ENCODE measurements around the gene PPARA. TPM values are rescaled to one million over a fixed set of nuclear protein-coding genes. Genes with fewer than 3 reads are reported as not detected.

Gene PPARA
- polyA plus RNA-seq, 1 donor from 2014 or later, result 0.43 TPM

DNA sequence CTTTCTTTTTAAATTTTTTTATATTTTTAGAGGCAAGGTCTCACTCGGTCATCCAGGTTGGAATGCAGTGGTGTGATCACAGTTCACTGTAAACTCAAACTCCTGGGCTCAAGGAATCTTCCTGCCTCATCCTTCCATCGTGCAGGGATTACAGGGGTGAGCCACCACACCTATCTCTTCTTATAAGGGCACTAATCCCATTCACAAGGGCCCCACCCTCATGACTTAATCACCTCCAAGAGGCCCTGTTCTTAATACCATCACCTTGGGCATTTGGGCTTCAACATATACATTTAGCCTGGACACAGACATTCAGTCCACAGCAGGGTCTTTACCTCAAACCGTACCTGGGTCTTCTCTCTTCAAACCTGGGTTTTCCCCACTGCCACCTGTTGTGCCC lies 141.8 kb downstream of the PPARA start:
- no peak overlapping the region for H3K4me2 ChIP-seq (ENCODE audit: low read length)
- no peak overlapping the region for H3K9ac ChIP-seq (ENCODE audit: low read length)
- H3K9me2 ChIP-seq (ENCODE audit: insufficient read depth, low read length), result no peaks in the 10 kb centered on the region
- no peak overlapping the region for H2AFZ ChIP-seq (ENCODE audit: low read depth, low read length)
- H3K27me3 ChIP-seq (ENCODE audit: insufficient read depth, low read depth, low read length), result no peaks in the 10 kb centered on the region
- no peaks in the 10 kb centered on the region for H3K36me3 ChIP-seq (ENCODE audit: insufficient read depth, low read length)
- TF ChIP-seq EZH2 (IDR thresholded peaks at IDR 0.05; ENCODE audit: borderline replicate concordance, insufficient read depth, low read length, poor library complexity, severe bottlenecking), result no peak
- TF ChIP-seq, protein P1, sequence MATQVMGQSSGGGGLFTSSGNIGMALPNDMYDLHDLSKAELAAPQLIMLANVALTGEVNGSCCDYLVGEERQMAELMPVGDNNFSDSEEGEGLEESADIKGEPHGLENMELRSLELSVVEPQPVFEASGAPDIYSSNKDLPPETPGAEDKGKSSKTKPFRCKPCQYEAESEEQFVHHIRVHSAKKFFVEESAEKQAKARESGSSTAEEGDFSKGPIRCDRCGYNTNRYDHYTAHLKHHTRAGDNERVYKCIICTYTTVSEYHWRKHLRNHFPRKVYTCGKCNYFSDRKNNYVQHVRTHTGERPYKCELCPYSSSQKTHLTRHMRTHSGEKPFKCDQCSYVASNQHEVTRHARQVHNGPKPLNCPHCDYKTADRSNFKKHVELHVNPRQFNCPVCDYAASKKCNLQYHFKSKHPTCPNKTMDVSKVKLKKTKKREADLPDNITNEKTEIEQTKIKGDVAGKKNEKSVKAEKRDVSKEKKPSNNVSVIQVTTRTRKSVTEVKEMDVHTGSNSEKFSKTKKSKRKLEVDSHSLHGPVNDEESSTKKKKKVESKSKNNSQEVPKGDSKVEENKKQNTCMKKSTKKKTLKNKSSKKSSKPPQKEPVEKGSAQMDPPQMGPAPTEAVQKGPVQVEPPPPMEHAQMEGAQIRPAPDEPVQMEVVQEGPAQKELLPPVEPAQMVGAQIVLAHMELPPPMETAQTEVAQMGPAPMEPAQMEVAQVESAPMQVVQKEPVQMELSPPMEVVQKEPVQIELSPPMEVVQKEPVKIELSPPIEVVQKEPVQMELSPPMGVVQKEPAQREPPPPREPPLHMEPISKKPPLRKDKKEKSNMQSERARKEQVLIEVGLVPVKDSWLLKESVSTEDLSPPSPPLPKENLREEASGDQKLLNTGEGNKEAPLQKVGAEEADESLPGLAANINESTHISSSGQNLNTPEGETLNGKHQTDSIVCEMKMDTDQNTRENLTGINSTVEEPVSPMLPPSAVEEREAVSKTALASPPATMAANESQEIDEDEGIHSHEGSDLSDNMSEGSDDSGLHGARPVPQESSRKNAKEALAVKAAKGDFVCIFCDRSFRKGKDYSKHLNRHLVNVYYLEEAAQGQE (IDR thresholded peaks at IDR 0.05; ENCODE audit: borderline replicate concordance), result no peak
- TF ChIP-seq TAF1 (IDR thresholded peaks at IDR 0.05; ENCODE audit: low read depth), result no peak
- TF ChIP-seq EP300 (conservative IDR thresholded peaks at IDR 0.05; ENCODE audit: poor library complexity, severe bottlenecking), result no peak
- TF ChIP-seq, protein P2, sequence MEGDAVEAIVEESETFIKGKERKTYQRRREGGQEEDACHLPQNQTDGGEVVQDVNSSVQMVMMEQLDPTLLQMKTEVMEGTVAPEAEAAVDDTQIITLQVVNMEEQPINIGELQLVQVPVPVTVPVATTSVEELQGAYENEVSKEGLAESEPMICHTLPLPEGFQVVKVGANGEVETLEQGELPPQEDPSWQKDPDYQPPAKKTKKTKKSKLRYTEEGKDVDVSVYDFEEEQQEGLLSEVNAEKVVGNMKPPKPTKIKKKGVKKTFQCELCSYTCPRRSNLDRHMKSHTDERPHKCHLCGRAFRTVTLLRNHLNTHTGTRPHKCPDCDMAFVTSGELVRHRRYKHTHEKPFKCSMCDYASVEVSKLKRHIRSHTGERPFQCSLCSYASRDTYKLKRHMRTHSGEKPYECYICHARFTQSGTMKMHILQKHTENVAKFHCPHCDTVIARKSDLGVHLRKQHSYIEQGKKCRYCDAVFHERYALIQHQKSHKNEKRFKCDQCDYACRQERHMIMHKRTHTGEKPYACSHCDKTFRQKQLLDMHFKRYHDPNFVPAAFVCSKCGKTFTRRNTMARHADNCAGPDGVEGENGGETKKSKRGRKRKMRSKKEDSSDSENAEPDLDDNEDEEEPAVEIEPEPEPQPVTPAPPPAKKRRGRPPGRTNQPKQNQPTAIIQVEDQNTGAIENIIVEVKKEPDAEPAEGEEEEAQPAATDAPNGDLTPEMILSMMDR (IDR thresholded peaks at IDR 0.05; ENCODE audit: poor library complexity, severe bottlenecking), result no peak
- TF ChIP-seq RAD21 (conservative IDR thresholded peaks at IDR 0.05), result no peak
- TF ChIP-seq POLR2AphosphoS5 (IDR thresholded peaks at IDR 0.05), result no peak
- TF ChIP-seq MXI1 (conservative IDR thresholded peaks at IDR 0.05; ENCODE audit: poor library complexity, severe bottlenecking), result no peak
- TF ChIP-seq SMC3 (conservative IDR thresholded peaks at IDR 0.05; ENCODE audit: poor library complexity), result no peak
- H3K4me3 ChIP-seq (ENCODE audit: low read length), result no peak overlapping the region
- no peaks in the 10 kb centered on the region for H3K79me2 ChIP-seq (replicated peaks; ENCODE audit: insufficient read depth, low read length)
- H3K9me3 ChIP-seq (ENCODE audit: low read length), result no peaks in the 10 kb centered on the region
- no peak overlapping the region for H3K27ac ChIP-seq (ENCODE audit: low read length)
- H3F3A ChIP-seq (ENCODE audit: insufficient read depth, low read length, poor library complexity, severe bottlenecking), result no peaks in the 10 kb centered on the region
- H4K20me1 ChIP-seq (ENCODE audit: insufficient read depth), result no peaks in the 10 kb centered on the region

DNA sequence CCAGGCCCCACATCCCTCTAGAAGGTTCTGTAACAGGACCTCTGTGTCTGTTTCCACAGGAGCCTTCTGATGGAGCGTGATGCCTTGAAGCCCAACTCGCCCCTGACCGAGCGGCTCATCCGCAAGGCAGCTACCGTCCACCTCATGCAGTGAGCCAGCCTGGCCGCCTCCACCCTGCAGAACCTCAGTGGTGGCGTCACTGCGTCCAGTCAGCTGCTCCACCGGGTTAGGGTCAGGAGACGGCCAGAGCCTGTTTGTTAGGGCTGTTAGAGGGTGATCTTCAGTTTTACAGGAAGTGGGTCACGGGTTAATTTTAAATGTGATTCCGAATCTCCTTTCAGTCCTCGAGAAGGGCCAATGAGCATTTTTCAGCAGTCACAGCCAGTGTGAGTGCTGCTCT lies 142.4 kb downstream of the PPARA start:
- Histone ChIP-seq H3K27ac (ENCODE audit: low read length) (no peak overlapping the region), H3K4me3 (ENCODE audit: low read length) (no peak overlapping the region), H3K27me3 (ENCODE audit: insufficient read depth, low read depth, low read length) (no peaks in the 10 kb centered on the region), H3K9me3 (ENCODE audit: low read length) (no peaks in the 10 kb centered on the region), H2AFZ (ENCODE audit: low read depth, low read length) (no peak overlapping the region), H4K20me1 (ENCODE audit: insufficient read depth) (no peaks in the 10 kb centered on the region), H3K36me3 (ENCODE audit: insufficient read depth, low read length) (no peaks in the 10 kb centered on the region), H3K4me2 (ENCODE audit: low read length) (no peak overlapping the region), H3K9me2 (ENCODE audit: insufficient read depth, low read length) (no peaks in the 10 kb centered on the region), H3F3A (ENCODE audit: insufficient read depth, low read length, poor library complexity, severe bottlenecking) (no peaks in the 10 kb centered on the region), H3K9ac (ENCODE audit: low read length) (no peak overlapping the region), H3K79me2 (replicated peaks; ENCODE audit: insufficient read depth, low read length) (peaks cover 2% of the 10 kb centered on the region)
- TF ChIP-seq, protein P2 (IDR thresholded peaks at IDR 0.05; ENCODE audit: poor library complexity, severe bottlenecking), result no peak
- TF ChIP-seq TAF1 (IDR thresholded peaks at IDR 0.05; ENCODE audit: low read depth), result no peak

Other genes with a start within 250 kb of the PPARA start
- 0.16 and 0.24 TPM in 2 replicates for gene WNT7B, start 173.4 kb upstream of the PPARA start, polyA plus RNA-seq
- gene CDPF1, start 99.8 kb downstream of the PPARA start, polyA plus RNA-seq, result 32.7 and 39.3 TPM in 2 replicates
- not detected in 2 replicates for gene PKDREJ, start 112.8 kb downstream of the PPARA start, polyA plus RNA-seq
- 1.3 and 1.4 TPM in 2 replicates for gene TTC38, start 117.5 kb downstream of the PPARA start, polyA plus RNA-seq
- gene GTSE1, start 146.3 kb downstream of the PPARA start, polyA plus RNA-seq, result 0.28 and 0.48 TPM in 2 replicates
- 72.9 and 88.3 TPM in 2 replicates for gene TRMU, start 185.2 kb downstream of the PPARA start, polyA plus RNA-seq